HG02759 (cell line): ENCODE data around the gene ADORA3.
"Not testable (repeated sequence)": the region's sequence is repeated elsewhere in the genome, so short reads cannot be mapped to it uniquely, and the experiment has no call there.

Experiments used
- ATAC-seq: cut with Tn5 transposase; IDR thresholded peaks from one replicate; pipeline ENCODE4 v1.9.1; 2021; ENCODE audit warnings: mild to moderate bottlenecking, moderate library complexity; ENCODE audit not compliant: unreplicated experiment

The ADORA3 gene

DNA sequence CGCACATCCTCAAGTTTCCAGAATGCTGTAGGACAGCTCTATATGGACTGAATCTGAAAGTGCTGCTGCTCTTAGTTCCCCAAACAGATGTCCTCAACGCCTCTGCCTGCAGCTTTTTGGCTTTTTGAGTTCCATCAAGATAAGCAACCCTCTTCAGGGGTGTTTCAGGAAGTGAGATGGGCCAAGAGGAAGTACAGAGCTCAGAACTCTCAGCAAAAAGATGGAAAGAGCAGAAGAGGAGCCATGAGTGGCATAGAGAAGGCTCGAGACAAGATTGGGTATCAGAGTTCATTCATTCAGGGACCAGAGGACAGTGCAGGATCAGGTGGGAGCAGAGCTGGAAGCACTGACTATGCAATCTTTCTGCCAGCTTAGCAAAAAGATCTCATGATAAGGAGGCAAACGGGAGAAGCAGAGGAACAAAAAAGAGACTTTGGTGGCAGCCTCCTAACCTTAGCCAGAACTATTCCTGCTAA, at the start of gene ADORA3, which contains the start of gene TMIGD3:
TSS of gene ADORA3 (minus strand) at position 49 of the 476 bp plus-strand sequence. CDS start 279 bp downstream, outside the sequence.
TSS of gene TMIGD3 (minus strand) at position 49 of the 476 bp plus-strand sequence. CDS start 279 bp downstream, outside the sequence.
- ATAC-seq, result no peak

DNA sequence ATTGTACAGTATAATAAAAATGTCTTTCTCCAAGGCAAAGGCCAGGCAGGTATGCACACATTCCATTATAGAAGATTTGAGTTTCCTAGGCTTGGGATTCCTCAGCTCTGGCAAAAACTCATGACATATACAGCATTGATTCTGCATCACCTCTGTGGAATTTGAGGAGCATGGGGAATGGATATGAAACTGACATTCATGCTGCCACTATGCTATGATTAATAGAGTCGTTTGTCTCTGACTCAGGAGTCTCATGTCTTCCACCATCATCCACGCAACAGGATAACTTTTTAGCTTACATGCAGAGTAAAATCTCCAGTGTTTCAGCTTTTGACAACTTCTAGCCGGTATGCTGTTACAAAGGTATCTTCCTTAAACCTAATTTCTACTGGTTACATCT, 49.8 kb upstream of the ADORA3 start:
- no peak for ATAC-seq

DNA sequence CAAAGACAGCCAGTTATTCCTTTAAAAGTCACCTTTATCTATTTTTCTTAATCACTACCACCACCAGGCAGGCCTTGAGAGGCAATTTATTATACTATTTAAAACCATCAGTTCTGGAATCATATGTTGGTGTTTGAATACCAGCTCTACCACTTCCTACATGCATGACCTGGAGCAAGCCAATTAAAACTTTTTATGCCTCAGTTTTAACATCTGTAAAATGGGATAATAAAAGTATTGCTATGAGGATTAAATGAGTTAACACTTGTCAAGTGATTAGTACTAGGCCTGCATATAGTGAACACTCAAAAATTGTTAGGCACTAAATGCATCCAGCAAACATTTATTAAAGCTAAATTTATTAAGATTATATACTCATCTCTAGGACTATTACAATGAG, 49.2 kb upstream of the ADORA3 start:
- no peak for ATAC-seq

- no peak for ATAC-seq
These were observed 48.4 kb upstream of the ADORA3 start for GRCh38 chr1:111551623-111552411.

GRCh38 chr1:111547786-111548185, 44.4 kb upstream of the ADORA3 start:
- ATAC-seq, result not testable (repeated sequence)

- ATAC-seq, result no peak
These were observed 38.8 kb upstream of the ADORA3 start for GRCh38 chr1:111542187-111542586.

DNA sequence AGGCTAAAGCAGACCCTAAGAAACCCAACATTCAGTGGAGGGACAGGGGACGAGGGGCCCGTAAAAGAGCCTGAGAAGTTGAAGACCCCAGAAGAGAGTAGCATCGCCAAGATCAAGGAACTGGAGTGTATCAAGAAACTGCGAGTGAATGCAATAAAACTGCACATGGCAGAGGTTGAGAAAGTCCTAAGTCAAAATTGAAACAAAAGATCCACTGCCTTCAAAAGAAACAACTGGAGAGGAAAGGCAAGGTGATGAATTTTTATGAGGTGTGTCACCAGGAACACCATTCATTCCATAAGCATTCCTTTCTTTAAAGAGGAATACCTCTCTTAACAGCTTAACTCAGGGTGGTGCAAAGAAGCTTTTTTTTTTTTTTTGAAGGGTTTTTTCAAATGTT, 38.3 kb upstream of the ADORA3 start:
- ATAC-seq, result no peak

DNA sequence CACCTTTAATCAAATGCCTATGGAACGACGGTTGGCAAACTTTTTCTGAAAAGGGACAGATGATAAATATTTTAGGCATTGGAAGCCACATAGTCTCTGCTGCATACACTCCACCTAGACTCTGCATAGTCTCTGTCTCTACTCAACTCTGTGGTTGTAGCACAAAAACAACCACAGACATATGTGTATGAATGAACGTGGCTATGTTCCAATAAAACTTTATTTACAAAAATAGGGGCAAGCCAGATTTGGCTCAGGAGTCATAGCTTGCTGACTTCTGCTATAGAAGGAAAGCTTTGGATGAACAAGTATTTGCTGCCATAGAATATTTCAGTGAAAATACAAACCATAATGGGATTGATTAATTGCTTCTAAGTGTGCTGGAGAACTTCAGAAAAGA, 37.5 kb upstream of the ADORA3 start:
- no peak for ATAC-seq

DNA sequence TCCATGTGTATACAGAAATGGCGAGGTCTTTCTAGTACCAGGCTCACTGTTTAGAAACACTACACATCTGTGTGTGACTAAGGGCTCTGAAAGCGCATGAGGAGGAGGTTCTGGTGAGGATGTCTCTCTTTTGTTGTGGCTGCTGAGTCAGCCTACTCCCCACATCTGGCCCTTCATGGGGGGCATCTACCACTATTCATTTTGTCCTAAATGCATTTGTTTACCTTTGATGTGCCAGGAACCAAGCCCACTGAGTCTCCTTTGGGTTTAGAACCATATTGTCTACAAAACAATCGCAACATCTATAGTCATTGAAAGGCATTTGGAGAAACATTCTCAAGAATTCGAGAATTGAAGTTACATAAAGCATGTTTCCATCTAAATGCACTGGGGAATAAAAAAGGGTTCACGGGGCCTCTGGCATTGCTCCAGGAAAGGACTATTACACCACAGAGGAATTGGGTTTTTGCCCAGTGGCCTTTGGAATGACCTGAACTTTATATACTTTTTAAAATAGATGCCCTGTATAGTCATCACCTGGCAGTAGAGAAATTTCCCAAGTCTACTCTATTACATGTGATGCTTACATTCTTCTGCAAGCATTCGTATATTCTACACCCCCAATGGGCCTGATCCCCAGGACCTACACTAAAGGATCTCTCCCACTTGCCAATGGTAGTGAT, 35.1 kb upstream of the ADORA3 start:
- ATAC-seq, result no peak

DNA sequence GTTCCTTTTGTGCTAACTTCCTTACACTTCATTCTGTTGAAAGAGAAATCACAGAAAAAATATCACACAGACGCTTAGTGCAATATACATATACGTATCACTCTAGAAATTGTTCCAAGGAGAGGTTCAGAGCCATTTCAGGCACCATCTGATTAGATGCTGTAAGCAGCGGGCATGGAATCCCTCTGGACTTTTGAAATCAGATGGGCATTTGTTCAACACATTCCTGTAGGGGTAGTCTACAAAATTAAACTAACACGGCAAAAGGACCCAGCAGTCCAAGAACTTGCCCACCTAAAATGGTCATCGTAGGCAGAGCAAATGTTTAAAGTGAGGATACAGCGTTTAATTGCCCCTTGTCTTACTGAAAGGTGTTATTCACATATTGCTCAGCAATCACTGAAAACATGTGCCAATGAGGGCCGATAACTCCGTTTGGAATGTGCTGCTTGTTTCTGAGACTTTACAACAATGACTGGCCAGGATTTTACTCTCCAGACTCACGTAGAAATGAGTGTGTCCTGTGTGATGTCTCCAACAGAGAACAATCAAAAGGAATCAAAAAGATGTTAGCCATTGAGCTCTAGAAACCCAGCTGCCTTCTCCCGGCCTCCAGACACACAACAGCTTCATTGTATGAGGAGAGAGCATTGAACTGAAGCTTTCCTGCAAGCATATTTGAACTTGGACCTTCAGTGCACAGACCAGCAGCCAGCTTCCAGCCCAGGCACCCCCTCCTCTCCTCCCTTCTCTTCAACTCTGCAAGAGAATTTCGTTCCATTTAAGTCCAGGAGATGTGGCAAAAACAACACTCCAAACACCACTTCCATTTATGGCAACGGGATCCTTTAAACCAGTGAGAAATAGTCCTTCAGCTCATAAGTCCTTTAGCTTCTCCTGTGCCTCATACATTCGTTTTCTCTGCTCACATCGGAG, 32.1 kb upstream of the ADORA3 start:
- no peak for ATAC-seq

DNA sequence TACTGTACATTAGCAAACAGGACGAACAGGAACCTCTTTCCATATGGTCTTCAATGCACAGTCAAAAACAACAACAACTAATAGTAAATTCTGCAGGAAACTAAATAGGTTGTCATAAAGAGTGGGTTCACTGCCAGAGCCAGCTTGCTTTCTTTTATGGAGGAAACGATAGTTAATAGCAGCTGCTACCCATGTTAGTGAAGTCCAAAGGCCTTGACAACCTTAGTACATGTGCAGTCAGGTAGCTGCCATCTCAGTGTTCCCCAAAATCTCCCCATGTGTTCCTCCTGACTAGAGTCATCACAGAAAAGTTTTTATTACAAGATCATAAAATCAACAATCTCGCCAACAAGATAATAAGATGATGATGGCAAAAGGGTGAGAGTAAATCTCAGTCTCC, 16.6 kb upstream of the ADORA3 start:
- ATAC-seq, result no peak

GRCh38 chr1:111517469-111518225, 14.2 kb upstream of the ADORA3 start:
- no peak for ATAC-seq

DNA sequence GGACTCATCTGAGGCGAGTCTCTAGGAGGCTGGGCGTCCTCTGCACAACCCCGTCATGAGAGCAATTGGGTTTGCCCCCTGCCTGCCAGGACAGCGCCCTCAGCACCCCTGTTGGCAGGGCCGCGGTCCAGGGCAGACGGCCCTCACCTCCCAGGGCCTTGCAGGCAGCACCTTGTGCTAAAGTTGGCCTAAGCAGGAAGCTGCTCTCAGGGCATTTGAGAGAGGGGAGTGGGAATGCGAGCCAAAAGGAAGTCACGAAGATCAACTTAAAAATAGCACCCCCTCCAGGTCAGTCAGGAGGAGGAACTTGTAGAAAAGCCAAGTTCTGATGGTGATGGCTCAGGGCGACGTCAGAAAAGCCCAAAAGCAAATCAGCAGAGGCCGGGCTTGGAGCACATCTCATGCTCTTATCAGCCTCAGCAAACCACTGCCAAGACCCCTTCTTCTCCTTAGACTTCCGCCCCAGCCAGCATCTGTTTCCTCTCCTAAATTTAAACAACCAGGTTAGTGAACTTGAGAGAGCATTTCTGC, 12.6 kb upstream of the ADORA3 start:
- peak; percentile 59 for ATAC-seq

GRCh38 chr1:111515291-111516004, 12.0 kb upstream of the ADORA3 start:
- peak; percentile 21 for ATAC-seq

- ATAC-seq, result no peak
These were observed 10.1 kb upstream of the ADORA3 start for GRCh38 chr1:111513410-111514020.

GRCh38 chr1:111512931-111513330, 9.5 kb upstream of the ADORA3 start:
- no peak for ATAC-seq

- ATAC-seq, result no peak
These were observed 8.9 kb upstream of the ADORA3 start for GRCh38 chr1:111512132-111512889.

DNA sequence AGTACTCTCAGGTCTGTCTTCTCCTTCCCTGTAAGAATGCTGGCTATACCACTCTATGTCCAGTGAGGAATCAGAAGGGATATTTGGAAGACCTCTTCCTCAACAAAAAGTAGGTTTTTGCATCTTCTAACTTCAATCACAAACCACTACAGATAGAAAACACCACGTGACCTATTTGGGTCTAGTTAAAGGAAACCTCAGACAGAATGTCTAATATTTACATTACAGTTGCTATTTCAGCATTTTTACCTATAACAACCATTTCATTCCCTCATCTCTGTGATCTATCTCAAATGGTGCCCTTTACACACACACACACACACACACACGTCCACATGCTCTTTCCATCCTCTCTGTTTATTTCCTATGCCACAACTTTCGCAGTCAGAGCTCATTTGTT, 7.9 kb upstream of the ADORA3 start:
- no peak for ATAC-seq
